DND-41 (cell line): ENCODE measurements around the gene DCPS.

Source experiments
- EZH2 ChIP-seq: IDR thresholded peaks from 3 replicates; pipeline ENCODE4 v1.6.1; 2012; ENCODE audit warnings: borderline replicate concordance, low read depth, mild to moderate bottlenecking, moderate library complexity, low read length, inconsistent platforms; ENCODE audit not compliant: severe bottlenecking
- TF ChIP-seq, protein P1 (sequence below): IDR thresholded peaks from 2 replicates; pipeline ENCODE4 v1.5.1; 2012; ENCODE audit warnings: borderline replicate concordance, low read length, moderate library complexity, mild to moderate bottlenecking; ENCODE audit not compliant: poor library complexity, severe bottlenecking; ENCODE audit errors: extremely low read depth

DNA sequence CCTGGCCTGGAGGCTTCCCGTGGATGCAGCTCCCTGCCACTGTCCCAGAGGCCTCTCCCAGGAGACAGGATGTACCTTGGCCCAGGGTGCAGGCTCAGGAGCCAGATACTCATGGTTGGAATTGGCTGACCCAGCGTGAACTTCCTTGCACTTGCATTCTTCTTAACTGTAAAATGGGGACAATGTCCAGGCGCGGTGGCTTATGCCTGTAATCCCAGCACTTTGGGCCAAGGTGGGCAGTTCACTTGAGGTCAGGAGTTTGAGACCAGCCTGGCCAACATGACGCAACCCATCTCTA, 31.6 kb downstream of the DCPS start:
- TF ChIP-seq, protein P1, sequence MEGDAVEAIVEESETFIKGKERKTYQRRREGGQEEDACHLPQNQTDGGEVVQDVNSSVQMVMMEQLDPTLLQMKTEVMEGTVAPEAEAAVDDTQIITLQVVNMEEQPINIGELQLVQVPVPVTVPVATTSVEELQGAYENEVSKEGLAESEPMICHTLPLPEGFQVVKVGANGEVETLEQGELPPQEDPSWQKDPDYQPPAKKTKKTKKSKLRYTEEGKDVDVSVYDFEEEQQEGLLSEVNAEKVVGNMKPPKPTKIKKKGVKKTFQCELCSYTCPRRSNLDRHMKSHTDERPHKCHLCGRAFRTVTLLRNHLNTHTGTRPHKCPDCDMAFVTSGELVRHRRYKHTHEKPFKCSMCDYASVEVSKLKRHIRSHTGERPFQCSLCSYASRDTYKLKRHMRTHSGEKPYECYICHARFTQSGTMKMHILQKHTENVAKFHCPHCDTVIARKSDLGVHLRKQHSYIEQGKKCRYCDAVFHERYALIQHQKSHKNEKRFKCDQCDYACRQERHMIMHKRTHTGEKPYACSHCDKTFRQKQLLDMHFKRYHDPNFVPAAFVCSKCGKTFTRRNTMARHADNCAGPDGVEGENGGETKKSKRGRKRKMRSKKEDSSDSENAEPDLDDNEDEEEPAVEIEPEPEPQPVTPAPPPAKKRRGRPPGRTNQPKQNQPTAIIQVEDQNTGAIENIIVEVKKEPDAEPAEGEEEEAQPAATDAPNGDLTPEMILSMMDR: no peak
- TF ChIP-seq EZH2: no peak
